ENCODE data around the gene MRFAP1L1. TPM values are rescaled to one million over a fixed set of nuclear protein-coding genes. Genes with fewer than 3 reads are reported as not detected.
A peak's percentile ranks its signal among the peaks of the same experiment; 100 is the strongest.

The MRFAP1L1 gene
- total and polyA plus RNA-seq, 9 of the 15 experiments (the other 6 are each of a cell fraction or from before 2014, with no cell fraction given): 37.6 to 111 (median 83.8) TPM

- peak; percentile 66 for TF ChIP-seq POLR2B (IDR thresholded peaks at IDR 0.05; ENCODE audit: low read depth, partially characterized antibody)
- TF ChIP-seq AFF1 (IDR thresholded peaks at IDR 0.05; ENCODE audit: low read depth in 1 of 2, partially characterized antibody in 2 of 2): peak in 1 of 2 experiments; percentile 51
- peak; percentile 9; the same call in 1 of the 2 replicates for TF ChIP-seq MTA2 (IDR thresholded peaks at IDR 0.05; ENCODE audit: low read depth)
- TF ChIP-seq BACH1 (tag; IDR thresholded peaks at IDR 0.05): peak; percentile 98
- peak; percentile 30 for TF ChIP-seq REST (IDR thresholded peaks at IDR 0.05; ENCODE audit: borderline replicate concordance)
- TF ChIP-seq REST (CRISPR knock-in tag; IDR thresholded peaks at IDR 0.05; ENCODE audit: low read depth): no peak; the same call in 1 of the 2 replicates
- TF ChIP-seq MIER1 (IDR thresholded peaks at IDR 0.05; ENCODE audit: low read depth): no peak
- peak; percentile 99 for TF ChIP-seq C11orf30 (IDR thresholded peaks at IDR 0.05; ENCODE audit: low read depth)
- TF ChIP-seq PATZ1 (CRISPR knock-in tag; IDR thresholded peaks at IDR 0.05; ENCODE audit: borderline replicate concordance): 0 out of 2 replicates have a peak, but pooled peaks have one; percentile 6
- TF ChIP-seq PREB (CRISPR knock-in tag; IDR thresholded peaks at IDR 0.05): 0 out of 2 replicates have a peak, but pooled peaks have one; percentile 38
Observed at GRCh38 chr4:6732441-6733357, 23.0 kb upstream of the MRFAP1L1 start (continued).
